Caco-2 (cell line): ENCODE measurements around the gene KLHL29. TPM values are rescaled to one million over a fixed set of nuclear protein-coding genes. Genes with fewer than 3 reads are reported as not detected.

Source experiments
- BruUV-seq: library from RNA; stranded (reverse); fragments of 400-500 nt; replicated peaks from 2 replicates; lab custom pipeline; 2021; lab: Mats Ljungman, UMichigan
- CTCF ChIA-PET: fragments of 300-600 bp; sonication (Branson Sonifier 250); formaldehyde crosslinking; loops from one replicate; lab custom pipeline; 2022; ENCODE audit warnings: antibody characterized with exemption; lab: Charles Lee
- POLR2A ChIA-PET: fragments of 300-600 bp; sonication (Branson Sonifier 250); formaldehyde crosslinking; loops from one replicate; lab custom pipeline; 2022; ENCODE audit warnings: antibody characterized with exemption; lab: Charles Lee
- DNase-seq, 2 experiments: peaks; one replicate each; pipeline versions ENCODE4 v3.0.0 to v3.0.0-alpha.2; 2020 to 2022
- H3K27me3 ChIP-seq: replicated peaks from 2 replicates; pipeline ENCODE4 v1.6.0; 2011; ENCODE audit warnings: low read length; ENCODE audit not compliant: control insufficient read depth, insufficient read depth
- H3K36me3 ChIP-seq: 2 replicates; pipeline ENCODE4 v1.5.1; 2011; ENCODE audit warnings: low read length; ENCODE audit not compliant: control insufficient read depth, insufficient read depth
- H3K4me1 ChIP-seq: fragments of 250-450 bp; sonication (Bioruptor Pico); 2 replicates; pipeline ENCODE4 v1.5.1; 2020; ENCODE audit warnings: mild to moderate bottlenecking
- H3K4me3 ChIP-seq: 2 replicates; pipeline ENCODE4 v1.5.1; 2011; ENCODE audit warnings: low read depth, mild to moderate bottlenecking, control low read depth, low read length
- H3K9me3 ChIP-seq: fragments of 250-450 bp; sonication (Bioruptor Pico); 2 replicates; pipeline ENCODE4 v1.5.1; 2020; ENCODE audit warnings: mild to moderate bottlenecking, moderate library complexity
- H3K27ac Mint-ChIP-seq: one replicate; pipeline ENCODE4 v1.8.0; 2022; ENCODE audit warnings: mixed read lengths; ENCODE audit not compliant: unreplicated experiment
- H3K27me3 Mint-ChIP-seq: one replicate; pipeline ENCODE4 v1.8.0; 2022; ENCODE audit warnings: mixed read lengths; ENCODE audit not compliant: insufficient read depth, unreplicated experiment
- H3K36me3 Mint-ChIP-seq: one replicate; pipeline ENCODE4 v1.8.0; 2022; ENCODE audit warnings: mild to moderate bottlenecking, mixed read lengths; ENCODE audit not compliant: insufficient read depth, unreplicated experiment
- H3K4me1 Mint-ChIP-seq: one replicate; pipeline ENCODE4 v1.8.0; 2022; ENCODE audit warnings: low read depth, mixed read lengths; ENCODE audit not compliant: unreplicated experiment
- H3K4me3 Mint-ChIP-seq: one replicate; pipeline ENCODE4 v1.8.0; 2022; ENCODE audit warnings: mild to moderate bottlenecking, moderate library complexity, mixed read lengths; ENCODE audit not compliant: unreplicated experiment
- H3K9me3 Mint-ChIP-seq: one replicate; pipeline ENCODE4 v1.8.0; 2022; ENCODE audit warnings: mixed read lengths; ENCODE audit not compliant: unreplicated experiment
- intact Hi-C: fragments of 100-400 bp; cut with micrococcal nuclease; formaldehyde crosslinking; loops from one replicate; pipeline ENCODE4 v1.10.0; 2022; ENCODE audit not compliant: unreplicated experiment
- total RNA-seq: library from RNA; stranded (reverse); gene quantifications from 2 replicates; pipeline ENCODE4 v1.2.3, GENCODE V29; 2022
- TF ChIP-seq, protein P1 (sequence below), 2 experiments: fragments of 200-600 bp in 1 of 2; IDR thresholded peaks; 1 replicate in 1 of 2; 2 replicates in 1 of 2; pipeline versions ENCODE4 v1.5.1 to v1.8.0; 2011 to 2022; ENCODE audit warnings: antibody characterized with exemption in 1 of 2, control low read depth in 1 of 2, inconsistent platforms in 1 of 2, low read depth in 1 of 2, low read length in 1 of 2, mild to moderate bottlenecking in 1 of 2, moderate library complexity in 1 of 2; ENCODE audit not compliant: insufficient read depth in 1 of 2, severe bottlenecking in 1 of 2, unreplicated experiment in 1 of 2

KLHL29 gene
- total RNA-seq, 1 experiment from 2014 or later = 0.61 TPM

DNA sequence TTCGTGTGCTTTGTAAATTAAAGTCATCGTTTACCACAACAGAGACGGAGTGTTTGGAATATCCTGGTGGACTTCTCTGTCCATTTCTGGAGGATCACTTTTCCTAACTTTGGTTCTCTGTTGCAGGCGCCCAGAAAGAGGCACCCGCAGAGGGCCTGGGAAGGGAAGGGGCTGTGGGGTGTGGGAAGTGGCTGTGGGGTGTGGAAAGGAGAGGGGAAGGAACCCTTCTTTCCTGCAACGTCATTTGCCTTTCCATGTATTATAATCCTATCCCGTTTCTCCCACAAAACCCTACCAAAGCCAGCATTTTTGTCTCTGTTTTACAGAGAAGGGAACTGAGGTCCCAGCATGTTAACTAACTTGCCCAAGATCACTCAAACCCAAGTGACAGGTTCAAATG lies 210.0 kb downstream of the KLHL29 start:
- no TSS peak for BruUV-seq
- no peaks in the 10 kb centered on the region; the same call in 1 of the 2 replicates for H3K27me3 ChIP-seq
- Mint-ChIP-seq H3K36me3 (peaks cover 6% of the 10 kb centered on the region), H3K4me3 (no peak overlapping the region), H3K27me3 (peaks cover 9% of the 10 kb centered on the region), H3K9me3 (no peaks in the 10 kb centered on the region), H3K27ac (no peak overlapping the region), H3K4me1 (no peaks in the 10 kb centered on the region)
- H3K36me3 ChIP-seq = no peaks in the 10 kb centered on the region
- CTCF ChIA-PET = no interaction called here
- H3K9me3 ChIP-seq = no peaks in the 10 kb centered on the region
- H3K4me3 ChIP-seq = no peak overlapping the region
- POLR2A ChIA-PET = no interaction called here
- TF ChIP-seq, protein P1, sequence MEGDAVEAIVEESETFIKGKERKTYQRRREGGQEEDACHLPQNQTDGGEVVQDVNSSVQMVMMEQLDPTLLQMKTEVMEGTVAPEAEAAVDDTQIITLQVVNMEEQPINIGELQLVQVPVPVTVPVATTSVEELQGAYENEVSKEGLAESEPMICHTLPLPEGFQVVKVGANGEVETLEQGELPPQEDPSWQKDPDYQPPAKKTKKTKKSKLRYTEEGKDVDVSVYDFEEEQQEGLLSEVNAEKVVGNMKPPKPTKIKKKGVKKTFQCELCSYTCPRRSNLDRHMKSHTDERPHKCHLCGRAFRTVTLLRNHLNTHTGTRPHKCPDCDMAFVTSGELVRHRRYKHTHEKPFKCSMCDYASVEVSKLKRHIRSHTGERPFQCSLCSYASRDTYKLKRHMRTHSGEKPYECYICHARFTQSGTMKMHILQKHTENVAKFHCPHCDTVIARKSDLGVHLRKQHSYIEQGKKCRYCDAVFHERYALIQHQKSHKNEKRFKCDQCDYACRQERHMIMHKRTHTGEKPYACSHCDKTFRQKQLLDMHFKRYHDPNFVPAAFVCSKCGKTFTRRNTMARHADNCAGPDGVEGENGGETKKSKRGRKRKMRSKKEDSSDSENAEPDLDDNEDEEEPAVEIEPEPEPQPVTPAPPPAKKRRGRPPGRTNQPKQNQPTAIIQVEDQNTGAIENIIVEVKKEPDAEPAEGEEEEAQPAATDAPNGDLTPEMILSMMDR (IDR thresholded peaks at IDR 0.05; ENCODE audit: insufficient read depth in 1 of 2, low read depth in 1 of 2, low read length in 1 of 2, severe bottlenecking in 1 of 2, unreplicated experiment in 1 of 2) = no peak
- intact Hi-C loops = no loop called here
- no peak for DNase-seq
- no peaks in the 10 kb centered on the region for H3K4me1 ChIP-seq

GRCh38 chr2:23595601-23596251 lies 210.7 kb downstream of the KLHL29 start:
- POLR2A ChIA-PET = no interaction called here
- H3K36me3 Mint-ChIP-seq = peaks cover 6% of the 10 kb centered on the region
- H3K4me3 ChIP-seq = no peak overlapping the region
- TF ChIP-seq, protein P1 (IDR thresholded peaks at IDR 0.05; ENCODE audit: insufficient read depth in 1 of 2, low read depth in 1 of 2, low read length in 1 of 2, severe bottlenecking in 1 of 2, unreplicated experiment in 1 of 2) = no peak
- no peaks in the 10 kb centered on the region for H3K4me1 ChIP-seq
- H3K9me3 Mint-ChIP-seq = no peaks in the 10 kb centered on the region
- DNase-seq = no peak
- H3K9me3 ChIP-seq = no peaks in the 10 kb centered on the region
- H3K27ac Mint-ChIP-seq = no peak overlapping the region
- BruUV-seq = no TSS peak
- peaks cover 9% of the 10 kb centered on the region for H3K27me3 Mint-ChIP-seq
- no peaks in the 10 kb centered on the region for H3K4me1 Mint-ChIP-seq
- no peaks in the 10 kb centered on the region; the same call in 1 of the 2 replicates for H3K27me3 ChIP-seq
- CTCF ChIA-PET = no interaction called here
- intact Hi-C loops = no loop called here
- no peaks in the 10 kb centered on the region for H3K36me3 ChIP-seq
- no peak overlapping the region for H3K4me3 Mint-ChIP-seq

- H3K4me3 Mint-ChIP-seq = no peak overlapping the region
- no peak overlapping the region for H3K27ac Mint-ChIP-seq
- no peak for DNase-seq
- peaks cover 6% of the 10 kb centered on the region for H3K36me3 Mint-ChIP-seq
- H3K36me3 ChIP-seq = no peaks in the 10 kb centered on the region
- H3K4me3 ChIP-seq = no peak overlapping the region
- H3K9me3 ChIP-seq = no peaks in the 10 kb centered on the region
- H3K9me3 Mint-ChIP-seq = no peaks in the 10 kb centered on the region
- TF ChIP-seq, protein P1 (IDR thresholded peaks at IDR 0.05; ENCODE audit: insufficient read depth in 1 of 2, low read depth in 1 of 2, low read length in 1 of 2, severe bottlenecking in 1 of 2, unreplicated experiment in 1 of 2) = no peak
- intact Hi-C loops = no loop called here
- CTCF ChIA-PET = no interaction called here
- H3K27me3 Mint-ChIP-seq = peaks cover 6% of the 10 kb centered on the region
- no peaks in the 10 kb centered on the region for H3K4me1 Mint-ChIP-seq
- no TSS peak for BruUV-seq
- no peaks in the 10 kb centered on the region for H3K4me1 ChIP-seq
- no peaks in the 10 kb centered on the region; the same call in 1 of the 2 replicates for H3K27me3 ChIP-seq
- POLR2A ChIA-PET = no interaction called here
Measured at GRCh38 chr2:23596316-23596885, 211.4 kb downstream of the KLHL29 start.
